Astrocyte of the spinal cord (primary cell): ENCODE results near the gene TMED4.

ENCODE experiments used
- DNase-seq: peaks from one replicate; pipeline ENCODE4 v3.0.0; 2011; ENCODE audit warnings: low read depth, low spot score
- H3K4me3 ChIP-seq: 2 replicates; pipeline ENCODE4 v1.5.1; 2011; ENCODE audit warnings: low read depth, mild to moderate bottlenecking, low read length, moderate library complexity
- CTCF ChIP-seq: IDR thresholded peaks from 2 replicates; pipeline ENCODE4 v1.5.1; 2012; ENCODE audit warnings: low read depth, mild to moderate bottlenecking, low read length, inconsistent platforms
- in situ Hi-C: cut with HindIII; loops from 2 replicates; pipeline ENCODE4 v1.10.0; 2017; ENCODE audit warnings: low sequenced_read_pairs

Gene TMED4

DNA sequence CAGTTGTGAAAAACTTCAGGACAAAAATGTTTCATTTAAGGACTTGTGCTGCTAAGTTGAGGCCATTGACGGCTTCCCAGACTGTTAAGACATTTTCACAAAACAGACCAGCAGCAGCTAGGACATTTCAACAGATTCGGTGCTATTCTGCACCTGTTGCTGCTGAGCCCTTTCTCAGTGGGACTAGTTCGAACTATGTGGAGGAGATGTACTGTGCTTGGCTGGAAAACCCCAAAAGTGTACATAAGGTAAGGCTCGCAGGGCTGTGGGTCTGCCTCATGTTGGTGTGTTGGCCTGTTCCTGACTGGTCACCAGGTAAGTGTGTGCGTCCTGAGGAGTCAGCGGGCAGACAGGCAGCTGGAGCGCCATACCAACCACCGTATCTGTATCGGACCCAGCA lies 42.3 kb upstream of the TMED4 start:
- no peak for TF ChIP-seq CTCF
- DNase-seq, result no peak
- in situ Hi-C loops, result no loop called here
- H3K4me3 ChIP-seq, result no peak overlapping the region

GRCh38 chr7:44622342-44623151 lies 40.5 kb upstream of the TMED4 start:
- TF ChIP-seq CTCF, result no peak
- in situ Hi-C loops, result no loop called here
- DNase-seq, result no peak
- H3K4me3 ChIP-seq, result no peak overlapping the region

- in situ Hi-C loops, result no loop called here
- H3K4me3 ChIP-seq, result no peak overlapping the region
- no peak for TF ChIP-seq CTCF
- DNase-seq, result no peak
These were observed 39.7 kb upstream of the TMED4 start for GRCh38 chr7:44621750-44622103.

- DNase-seq, result no peak
- H3K4me3 ChIP-seq, result no peak overlapping the region
- TF ChIP-seq CTCF, result no peak
- in situ Hi-C loops, result no loop called here
These were observed 39.2 kb upstream of the TMED4 start for GRCh38 chr7:44621034-44621749.

DNA sequence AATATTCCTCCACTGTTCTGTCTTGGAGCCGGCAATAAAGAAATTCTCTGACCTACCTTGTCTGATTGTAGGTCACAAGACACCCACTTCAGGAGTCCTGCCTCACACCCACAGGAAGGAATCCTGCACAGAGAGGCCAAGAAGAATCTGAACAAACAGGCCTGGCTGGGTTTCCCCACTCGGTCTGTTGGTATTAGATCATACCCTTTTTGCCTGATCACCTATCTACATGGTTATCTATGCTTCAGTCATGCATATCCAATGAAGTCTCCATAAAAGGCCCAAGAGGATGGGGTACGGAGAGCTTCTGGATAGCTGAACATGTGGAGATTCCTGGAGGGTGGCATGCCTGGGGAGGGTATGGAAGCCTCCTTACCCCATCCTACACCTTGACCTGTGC lies 36.7 kb upstream of the TMED4 start:
- DNase-seq, result no peak
- H3K4me3 ChIP-seq, result no peak overlapping the region
- TF ChIP-seq CTCF, result no peak

DNA sequence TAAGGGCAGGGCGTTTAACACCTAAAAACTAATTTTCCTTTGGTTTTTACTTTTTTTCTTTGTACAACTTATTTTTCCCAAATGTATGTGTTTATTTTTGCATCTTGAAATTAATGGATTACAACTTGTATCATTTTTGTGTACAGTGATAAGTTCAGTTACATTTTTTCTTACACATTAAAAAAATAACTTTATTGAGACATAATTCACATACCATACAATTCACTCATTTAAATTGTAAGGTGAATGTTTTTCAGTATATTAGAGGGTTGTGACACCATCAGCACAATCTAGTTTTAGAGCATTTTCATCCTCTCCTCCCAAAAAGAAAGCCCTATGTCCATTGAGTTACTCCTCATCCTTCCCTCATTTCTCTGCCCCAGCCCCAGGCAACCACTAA lies 36.0 kb upstream of the TMED4 start:
- DNase-seq, result no peak
- H3K4me3 ChIP-seq, result no peak overlapping the region
- in situ Hi-C loops, result no loop called here
- no peak for TF ChIP-seq CTCF

More for the DNA sequence above, 36.7 kb upstream of the TMED4 start:
- in situ Hi-C loops, result no loop called here
